ENCODE results near the gene DCAF8L1. TPM values are rescaled to one million over a fixed set of nuclear protein-coding genes. Genes with fewer than 3 reads are reported as not detected.
"Not testable (repeated sequence)": the region's sequence is repeated elsewhere in the genome, so short reads cannot be mapped to it uniquely, and the experiment has no call there.

The DCAF8L1 gene
- total RNA-seq, 2 donors from 2014 or later = not detected

- not testable (repeated sequence) for ATAC-seq; H3K27ac Mint-ChIP-seq; H3K36me3 Mint-ChIP-seq; H3K9me3 Mint-ChIP-seq; DNase-seq (ENCODE audit: low spot score in 2 of 2)
These were observed 20.8 kb downstream of the DCAF8L1 start for GRCh38 chrX:27960410-27960809.

GRCh38 chrX:27953171-27953570 is 28.1 kb downstream of the DCAF8L1 start:
- Mint-ChIP-seq H3K36me3 (no peaks in the 10 kb centered on the region), H3K9me3 (peaks cover 6 to 8% of the 10 kb centered on the region in 2 donors), H3K27ac (no peak overlapping the region)
- no peak for ATAC-seq
- DNase-seq (ENCODE audit: low spot score in 2 of 2) = no peak

GRCh38 chrX:27933361-27933760 is 47.9 kb downstream of the DCAF8L1 start:
- DNase-seq (ENCODE audit: low spot score in 2 of 2) (no peak), ATAC-seq (no peak)
- Mint-ChIP-seq H3K36me3 (no peaks in the 10 kb centered on the region), H3K27ac (no peak overlapping the region), H3K9me3 (peaks cover 0 to 2% of the 10 kb centered on the region in 2 donors)

Other genes starting within 250 kb of the DCAF8L1 start
- gene MAGEB10, start 173.5 kb downstream of the DCAF8L1 start, total RNA-seq = not detected

Measured in activated naive CD4-positive, alpha-beta T cell treated with anti-CD3 and anti-CD28 coated beads, Interleukin-2, amount 50 U/mL, for 72 hours (primary cell).